Rectal smooth muscle tissue (tissue), 1 donor: Measurements from ENCODE around the gene ROBO4.

ENCODE experiments used
- H3K27ac ChIP-seq: one replicate; pipeline ENCODE4 v1.7.0; 2013; ENCODE audit warnings: low read depth, low read length, inconsistent platforms
- H3K27me3 ChIP-seq: one replicate; pipeline ENCODE4 v1.7.0; 2013; ENCODE audit warnings: low read length; ENCODE audit not compliant: control insufficient read depth, insufficient read depth
- H3K36me3 ChIP-seq: one replicate; pipeline ENCODE4 v1.7.0; 2013; ENCODE audit warnings: low read length; ENCODE audit not compliant: control insufficient read depth, insufficient read depth
- H3K4me1 ChIP-seq: one replicate; pipeline ENCODE4 v1.7.0; 2013; ENCODE audit warnings: low read length; ENCODE audit not compliant: control insufficient read depth, insufficient read depth
- H3K4me3 ChIP-seq: one replicate; pipeline ENCODE4 v1.7.0; 2013; ENCODE audit warnings: low read length
- H3K9ac ChIP-seq: one replicate; pipeline ENCODE4 v1.7.0; 2013; ENCODE audit warnings: low read length

Gene ROBO4

DNA sequence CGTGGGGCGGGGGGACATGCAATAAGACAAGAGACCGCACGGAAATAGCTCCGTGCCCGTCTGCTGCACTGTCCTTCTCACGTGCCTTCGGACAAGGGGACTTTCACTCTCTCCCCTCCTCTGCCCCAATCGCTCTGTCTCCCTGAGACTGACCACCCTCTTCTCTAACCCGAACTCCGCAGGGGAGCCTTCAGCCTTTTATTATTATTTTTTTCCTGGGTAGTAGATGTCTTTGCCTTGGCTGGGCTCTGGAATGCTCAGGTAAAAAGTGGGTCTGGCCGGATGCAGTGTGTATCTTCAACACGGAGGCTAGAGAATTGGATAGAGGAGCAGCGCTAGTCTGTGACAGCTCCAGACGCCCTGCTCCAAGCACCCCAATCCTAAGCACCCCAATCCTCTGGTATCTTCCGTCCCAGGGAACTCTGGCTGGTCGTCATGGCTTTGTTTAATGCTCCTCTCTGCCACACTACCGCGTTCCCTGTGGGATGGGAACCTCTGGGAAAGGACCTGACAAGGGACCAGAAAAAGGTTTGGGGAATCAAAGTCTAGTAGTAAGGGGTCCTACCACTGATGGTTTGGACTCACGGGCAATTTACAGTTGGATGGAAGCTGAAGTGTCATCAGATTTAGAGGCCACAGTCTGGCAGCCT is 57.6 kb downstream of the ROBO4 start:
- no peak overlapping the region for H3K4me3 ChIP-seq
- peaks cover 3% of the 10 kb centered on the region for H3K4me1 ChIP-seq
- no peak overlapping the region for H3K9ac ChIP-seq
- no peak overlapping the region for H3K27ac ChIP-seq
- peaks cover 59% of the 10 kb centered on the region for H3K27me3 ChIP-seq
- no peaks in the 10 kb centered on the region for H3K36me3 ChIP-seq

GRCh38 chr11:124839128-124839971 is 58.3 kb downstream of the ROBO4 start:
- H3K4me3 ChIP-seq = no peak overlapping the region
- H3K36me3 ChIP-seq = no peaks in the 10 kb centered on the region
- H3K27ac ChIP-seq = no peak overlapping the region
- H3K4me1 ChIP-seq = peaks cover 3% of the 10 kb centered on the region
- no peak overlapping the region for H3K9ac ChIP-seq
- H3K27me3 ChIP-seq = peaks cover 51% of the 10 kb centered on the region

GRCh38 chr11:124838805-124839127 is 58.9 kb downstream of the ROBO4 start:
- Histone ChIP-seq H3K4me1 (peaks cover 3% of the 10 kb centered on the region), H3K27ac (no peak overlapping the region), H3K9ac (no peak overlapping the region), H3K27me3 (peaks cover 47% of the 10 kb centered on the region), H3K36me3 (no peaks in the 10 kb centered on the region), H3K4me3 (no peak overlapping the region)

GRCh38 chr11:124837491-124837856 is 60.2 kb downstream of the ROBO4 start:
- no peak overlapping the region for H3K4me3 ChIP-seq
- H3K9ac ChIP-seq = no peak overlapping the region
- H3K27me3 ChIP-seq = peaks cover 37% of the 10 kb centered on the region
- peaks cover 3% of the 10 kb centered on the region for H3K4me1 ChIP-seq
- H3K27ac ChIP-seq = no peak overlapping the region
- H3K36me3 ChIP-seq = no peaks in the 10 kb centered on the region

GRCh38 chr11:124835918-124836317 is 61.7 kb downstream of the ROBO4 start:
- no peak overlapping the region for H3K9ac ChIP-seq
- H3K4me3 ChIP-seq = no peak overlapping the region
- H3K27me3 ChIP-seq = peaks cover 27% of the 10 kb centered on the region
- H3K36me3 ChIP-seq = no peaks in the 10 kb centered on the region
- H3K27ac ChIP-seq = peak overlapping the region; percentile 22
- H3K4me1 ChIP-seq = peaks cover 3% of the 10 kb centered on the region

GRCh38 chr11:124834526-124835180 is 63.0 kb downstream of the ROBO4 start:
- Histone ChIP-seq H3K36me3 (no peaks in the 10 kb centered on the region), H3K27me3 (peaks cover 19% of the 10 kb centered on the region), H3K4me1 (peaks cover 3% of the 10 kb centered on the region), H3K9ac (no peak overlapping the region), H3K4me3 (no peak overlapping the region), H3K27ac (no peak overlapping the region)
